NCI-H2107 treated with DMSO at 0.1 percent for 48 hours (cell line): ENCODE measurements around the gene RAB21.
"Not testable (repeated sequence)": the region's sequence is repeated elsewhere in the genome, so short reads cannot be mapped to it uniquely, and the experiment has no call there.

Source experiments
- DNase-seq: peaks from one replicate; lab custom pipeline; 2025; ENCODE audit not compliant: unreplicated experiment; lab: John Stamatoyannopoulos, UW

The RAB21 gene

GRCh38 chr12:71749666-71750065, 5.0 kb upstream of the RAB21 start:
- no peak for DNase-seq

- no peak for DNase-seq
Observed at GRCh38 chr12:71752891-71753290, 1.8 kb upstream of the RAB21 start.

GRCh38 chr12:71755146-71755892, 656 bp downstream of the RAB21 start:
- no peak for DNase-seq

GRCh38 chr12:71756054-71756690, 1.5 kb downstream of the RAB21 start:
- DNase-seq = no peak

- no peak for DNase-seq
Observed at GRCh38 chr12:71759941-71760340, 5.3 kb downstream of the RAB21 start.

- DNase-seq = no peak
Observed at GRCh38 chr12:71760471-71760870, 5.8 kb downstream of the RAB21 start.

GRCh38 chr12:71761354-71761753, 6.7 kb downstream of the RAB21 start:
- DNase-seq = not testable (repeated sequence)

- no peak for DNase-seq
Observed at GRCh38 chr12:71763677-71764379, 9.2 kb downstream of the RAB21 start.

- DNase-seq = no peak
Observed at GRCh38 chr12:71764587-71765321, 10.1 kb downstream of the RAB21 start.

- DNase-seq = no peak
Observed at GRCh38 chr12:71766202-71766601, 11.5 kb downstream of the RAB21 start.

- no peak for DNase-seq
Observed at GRCh38 chr12:71767183-71767582, 12.5 kb downstream of the RAB21 start.

- no peak for DNase-seq
Observed at GRCh38 chr12:71768900-71769299, 14.2 kb downstream of the RAB21 start.

GRCh38 chr12:71771069-71771468, 16.4 kb downstream of the RAB21 start:
- DNase-seq = no peak

GRCh38 chr12:71772735-71773134, 18.1 kb downstream of the RAB21 start:
- DNase-seq = no peak

GRCh38 chr12:71780237-71780822, 25.7 kb downstream of the RAB21 start:
- peak; percentile 9 for DNase-seq

- DNase-seq = no peak
Observed at GRCh38 chr12:71782017-71782416, 27.4 kb downstream of the RAB21 start.

GRCh38 chr12:71786829-71787228, 32.2 kb downstream of the RAB21 start:
- DNase-seq = no peak

- DNase-seq = no peak
Observed at GRCh38 chr12:71787580-71787979, 32.9 kb downstream of the RAB21 start.

GRCh38 chr12:71790331-71790730, 35.7 kb downstream of the RAB21 start:
- DNase-seq = no peak

- DNase-seq = no peak
Observed at GRCh38 chr12:71791473-71792150, 36.9 kb downstream of the RAB21 start.
